ENCODE measurements around the gene DERL3. TPM values are rescaled to one million over a fixed set of nuclear protein-coding genes. Genes with fewer than 3 reads are reported as not detected.

The DERL3 gene
- total and polyA plus RNA-seq, 12 donors = 0.36 to 4.3 (median 2.6) TPM; not detected in 1

- peak; percentile 86 to 95 (median 90) for DNase-seq
- peaks cover 44 to 53% of the 10 kb centered on the region in 2 donors for H3K4me1 ChIP-seq (replicated peaks in 1 of 2)
- peak; percentile 75 to 77 for TF ChIP-seq POLR2A (IDR thresholded peaks at IDR 0.05)
- no peak for TF ChIP-seq CTCF (IDR thresholded peaks at IDR 0.05)
- H3K9me3 ChIP-seq (replicated peaks in 1 of 3) = no peaks in the 10 kb centered on the region
- no peaks in the 10 kb centered on the region for H3K27me3 ChIP-seq
- WGBS, 4 donors = 0 to 1% (median 0%) methylated on average over 8 to 97 of the region's 97 CpGs
- peak within 1 kb of the TSS; percentile 97 to 100 (median 98) for H3K27ac ChIP-seq
- intact Hi-C loops (cut with DNase I) = no loop called here
- peaks cover 0 to under 1% of the 10 kb centered on the region in 2 donors for H3K36me3 ChIP-seq (replicated peaks in 1 of 2)
- H3K4me3 ChIP-seq = peak within 1 kb of the TSS; percentile 39 to 91 (median 64)
Measured at GRCh38 chr22:23786752-23787599, 51.8 kb downstream of the DERL3 start, which contains the start of gene SMARCB1. SMARCB1 (plus strand) TSS chr22:23786966; CDS start chr22:23787170, 204 bp downstream.

DNA sequence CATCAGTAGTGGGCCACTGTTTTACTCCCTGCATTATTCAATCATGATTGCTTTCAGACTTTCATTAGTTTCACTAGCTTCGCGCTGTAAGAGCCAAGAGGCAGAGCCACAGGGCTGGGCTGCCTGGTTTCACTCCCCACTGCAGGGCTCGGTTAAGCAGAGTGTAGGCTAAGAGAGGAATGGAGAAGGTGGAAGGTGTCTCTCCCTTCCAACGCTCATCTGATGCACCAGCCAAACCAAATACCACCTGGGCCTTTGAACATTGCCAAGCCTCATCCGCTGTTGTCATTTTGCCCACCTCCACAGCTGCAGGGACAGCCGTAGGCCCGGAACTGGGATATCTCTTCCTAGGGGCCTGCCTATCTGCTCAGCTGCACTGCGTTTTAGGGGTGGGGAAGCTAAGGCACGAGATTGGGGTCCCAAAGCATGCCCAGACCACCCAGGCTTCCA is 52.5 kb downstream of the DERL3 start:
- Histone ChIP-seq H3K27ac (peak overlapping the region; percentile 97 to 100 (median 98)), H3K27me3 (no peaks in the 10 kb centered on the region), H3K36me3 (replicated peaks in 1 of 2) (no peaks in the 10 kb centered on the region), H3K4me3 (peak overlapping the region in 1 of 4 donors; percentile 76), H3K4me1 (replicated peaks in 1 of 2) (peaks cover 37 to 46% of the 10 kb centered on the region in 2 donors), H3K9me3 (replicated peaks in 1 of 3) (no peaks in the 10 kb centered on the region)
- intact Hi-C loops (cut with DNase I) = no loop called here
- TF ChIP-seq CTCF (IDR thresholded peaks at IDR 0.05) = peak in 1 of 6 experiments; percentile 7
- TF ChIP-seq POLR2A (IDR thresholded peaks at IDR 0.05) = no peak
- 52 to 59% (median 55%) methylated on average over 9 of the region's 9 CpGs for WGBS, 4 donors
- DNase-seq = no peak

Small RNAs within 50 kb of the gene (small RNA-seq; reads per million reads assigned to genes)
- gene RN7SL268P = 0 reads per million in 2 donors

Other genes with a start within 250 kb of the DERL3 start
- gene DRICH1, start 206.7 kb downstream of the DERL3 start, total RNA-seq = 1 to 10 TPM in 2 of 9 donors, under 1 TPM in 2, not detected in 5; 0.26 to 1.6 (median 0.80) TPM
- 1 to 10 TPM in 2 of 3 donors, under 1 TPM in 1; 0.51 to 6.0 (median 1.0) TPM for gene DRICH1, start 206.7 kb downstream of the DERL3 start, polyA plus RNA-seq
- 1 to 10 TPM in 1 of 9 donors, not detected in 8; 3.1 TPM for gene RGL4, start 148.0 kb downstream of the DERL3 start, total RNA-seq
- under 1 TPM in 2 of 3 donors, not detected in 1; 0.84 to 0.88 TPM for gene RGL4, start 148.0 kb downstream of the DERL3 start, polyA plus RNA-seq
- gene ZNF70, start 87.9 kb downstream of the DERL3 start, total RNA-seq = 1 to 10 TPM; 1.9 to 6.1 (median 4.9) TPM
- gene ZNF70, start 87.9 kb downstream of the DERL3 start, polyA plus RNA-seq = 1 to 10 TPM in 2 of 3 donors, under 1 TPM in 1; 0.94 to 3.8 (median 2.7) TPM
- 10 to 100 TPM in 4 of 9 donors, 1 to 10 TPM in 5; 2.2 to 38.7 (median 4.0) TPM for gene VPREB3, start 84.6 kb downstream of the DERL3 start, total RNA-seq
- 10 to 100 TPM; 16.7 to 42.2 (median 37.6) TPM for gene VPREB3, start 84.6 kb downstream of the DERL3 start, polyA plus RNA-seq
- gene C22orf15, start 76.0 kb downstream of the DERL3 start, total RNA-seq = under 1 TPM in 3 of 9 donors, not detected in 6; 0.11 to 0.26 (median 0.14) TPM
- under 1 TPM in 2 of 3 donors, not detected in 1; 0.24 to 0.80 TPM for gene C22orf15, start 76.0 kb downstream of the DERL3 start, polyA plus RNA-seq
- gene CHCHD10, start 71.0 kb downstream of the DERL3 start, total RNA-seq = 100 to 1,000 TPM in 5 of 9 donors, 10 to 100 TPM in 3, 1 to 10 TPM in 1; 4.6 to 177 (median 118) TPM
- 100 to 1,000 TPM; 199 to 528 (median 520) TPM for gene CHCHD10, start 71.0 kb downstream of the DERL3 start, polyA plus RNA-seq
- 1 to 10 TPM in 8 of 9 donors, under 1 TPM in 1; 0.88 to 7.4 (median 4.4) TPM for gene MMP11, start 66.2 kb downstream of the DERL3 start, total RNA-seq
- gene MMP11, start 66.2 kb downstream of the DERL3 start, polyA plus RNA-seq = 1 to 10 TPM in 2 of 3 donors, under 1 TPM in 1; 0.44 to 4.3 (median 1.2) TPM
- 10 to 100 TPM; 58.2 to 95.5 (median 81.3) TPM for gene SMARCB1, start 52.0 kb downstream of the DERL3 start, total RNA-seq
- gene SMARCB1, start 52.0 kb downstream of the DERL3 start, polyA plus RNA-seq = 10 to 100 TPM; 41.3 to 77.0 (median 54.9) TPM
- gene SLC2A11, start 18.9 kb upstream of the DERL3 start, total RNA-seq = 10 to 100 TPM; 12.8 to 30.0 (median 21.3) TPM
- gene SLC2A11, start 18.9 kb upstream of the DERL3 start, polyA plus RNA-seq = 10 to 100 TPM; 11.3 to 35.3 (median 18.6) TPM
- 1,000 to 10,000 TPM in 2 of 9 donors, 100 to 1,000 TPM in 7; 377 to 1,248 (median 770) TPM for gene MIF, start 55.4 kb upstream of the DERL3 start, total RNA-seq
- 1,000 to 10,000 TPM in 2 of 3 donors, 10 to 100 TPM in 1; 49.4 to 2,556 (median 2,290) TPM for gene MIF, start 55.4 kb upstream of the DERL3 start, polyA plus RNA-seq
- gene GSTT2B, start 122.2 kb upstream of the DERL3 start, total RNA-seq = 100 to 1,000 TPM in 1 of 9 donors, 10 to 100 TPM in 6, 1 to 10 TPM in 2; 3.6 to 102 (median 46.8) TPM
- 100 to 1,000 TPM in 1 of 3 donors, 10 to 100 TPM in 2; 17.1 to 169 (median 51.2) TPM for gene GSTT2B, start 122.2 kb upstream of the DERL3 start, polyA plus RNA-seq
- 1 to 10 TPM in 4 of 9 donors, under 1 TPM in 3, not detected in 2; 0.11 to 4.2 (median 1.2) TPM for gene DDTL, start 127.9 kb upstream of the DERL3 start, total RNA-seq
- 1 to 10 TPM in 1 of 3 donors, under 1 TPM in 1, not detected in 1; 0.98 to 3.5 TPM for gene DDTL, start 127.9 kb upstream of the DERL3 start, polyA plus RNA-seq
- gene DDT, start 135.4 kb upstream of the DERL3 start, total RNA-seq = 100 to 1,000 TPM in 8 of 9 donors, 10 to 100 TPM in 1; 90.1 to 317 (median 148) TPM
- 100 to 1,000 TPM in 1 of 3 donors, 10 to 100 TPM in 2; 62.1 to 184 (median 95.3) TPM for gene DDT, start 135.4 kb upstream of the DERL3 start, polyA plus RNA-seq
- 1 to 10 TPM in 5 of 9 donors, under 1 TPM in 4; 0.28 to 6.1 (median 1.0) TPM for gene GSTT2, start 141.1 kb upstream of the DERL3 start, total RNA-seq
- 1 to 10 TPM in 1 of 3 donors, under 1 TPM in 2; 0.24 to 1.6 (median 0.40) TPM for gene GSTT2, start 141.1 kb upstream of the DERL3 start, polyA plus RNA-seq
- not detected for gene GSTT4, start 166.4 kb upstream of the DERL3 start, total RNA-seq
- gene GSTT4, start 166.4 kb upstream of the DERL3 start, polyA plus RNA-seq = not detected
- gene CABIN1, start 172.3 kb upstream of the DERL3 start, total RNA-seq = 10 to 100 TPM; 20.0 to 63.8 (median 42.3) TPM
- 10 to 100 TPM; 15.4 to 80.9 (median 80.2) TPM for gene CABIN1, start 172.3 kb upstream of the DERL3 start, polyA plus RNA-seq

Measured in adrenal gland (tissue), 12 donors.